ENCODE results near the gene RLBP1. TPM values are rescaled to one million over a fixed set of nuclear protein-coding genes. Genes with fewer than 3 reads are reported as not detected.

Gene RLBP1
- total RNA-seq: not detected in 2 replicates

DNA sequence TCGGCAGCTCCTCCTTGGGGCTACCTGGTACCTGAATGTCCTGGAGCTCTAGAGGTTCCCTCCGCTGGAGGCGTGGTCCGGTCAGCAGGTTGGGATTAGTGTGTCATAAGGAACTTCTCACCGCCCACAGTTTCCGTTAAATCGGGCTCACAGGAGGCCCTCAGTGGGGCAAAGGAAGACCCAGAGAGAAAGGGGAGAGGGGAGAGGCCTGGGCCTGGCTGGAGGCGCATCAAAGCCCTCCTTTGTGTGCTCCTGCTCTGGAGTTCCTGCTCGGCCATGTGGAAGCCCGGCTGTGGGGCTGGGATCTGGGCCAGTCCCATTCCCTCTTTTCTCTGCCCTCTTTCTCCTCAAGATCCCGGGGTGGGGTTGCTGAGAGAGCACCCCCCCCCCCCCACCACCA lies at the start of gene RLBP1:
Gene RLBP1 (minus strand): TSS at position 37 of the 400 bp plus-strand sequence. CDS start 2,604 bp downstream, outside the sequence.

DNA sequence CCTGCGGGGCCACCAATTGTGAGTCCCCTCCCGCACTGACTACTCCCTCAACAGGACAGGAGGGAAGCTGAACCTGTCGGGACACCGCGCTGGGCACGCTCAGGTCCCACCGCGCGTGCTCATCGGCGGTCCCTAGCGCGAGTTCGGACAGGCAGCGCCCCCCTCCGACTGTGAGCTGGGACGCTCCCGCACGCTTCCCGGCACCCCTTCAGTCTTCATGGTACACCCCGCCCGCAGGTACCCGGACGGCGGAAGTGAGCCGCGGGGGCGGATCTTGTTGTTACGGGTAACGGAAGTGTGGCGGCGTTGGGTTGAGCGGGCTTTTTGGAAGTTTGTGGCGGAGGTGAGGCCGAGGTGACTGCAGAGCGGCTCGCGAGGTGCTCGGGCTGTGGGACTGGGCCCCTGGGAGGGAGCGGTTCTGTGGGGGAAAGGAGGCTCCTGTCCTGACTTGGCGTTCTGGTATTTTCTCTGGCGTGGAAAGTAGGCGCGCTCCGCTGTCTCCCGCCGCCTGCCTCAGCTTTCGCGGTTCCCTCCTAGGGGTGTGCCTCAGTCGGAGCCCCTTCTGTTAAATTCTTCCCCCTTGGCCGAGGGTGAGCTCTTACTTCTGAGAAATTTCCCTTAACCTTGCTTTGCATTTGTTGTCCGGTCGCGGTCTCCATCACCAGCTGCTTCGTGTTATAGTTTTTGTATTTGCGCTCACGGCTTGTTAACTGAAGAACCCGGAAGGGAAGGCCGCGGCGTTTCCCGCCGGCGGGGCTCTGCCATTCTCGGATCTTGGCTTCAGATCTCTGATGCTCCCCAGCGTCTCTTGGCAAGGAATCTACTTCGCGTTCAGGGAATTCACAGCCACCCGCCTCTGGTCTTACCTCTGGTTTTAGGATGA lies 22.6 kb upstream of the RLBP1 start, which contains the start of gene FANCI:
Gene FANCI (plus strand): TSS at position 289 of the 883 bp plus-strand sequence. CDS start 3,669 bp downstream, outside the sequence.

Other genes with a start within 250 kb of the RLBP1 start
- gene ABHD2, start 133.1 kb downstream of the RLBP1 start, total RNA-seq: 44.3 and 49.8 TPM in 2 replicates
- gene FANCI, start 22.4 kb upstream of the RLBP1 start, total RNA-seq: 11.5 and 11.9 TPM in 2 replicates
- gene POLG, start 113.2 kb upstream of the RLBP1 start, total RNA-seq: 51.3 and 58.6 TPM in 2 replicates

Measured in dermis lymphatic vessel endothelial cell (primary cell).